ENCODE results near the gene TTC39B.

The TTC39B gene

DNA sequence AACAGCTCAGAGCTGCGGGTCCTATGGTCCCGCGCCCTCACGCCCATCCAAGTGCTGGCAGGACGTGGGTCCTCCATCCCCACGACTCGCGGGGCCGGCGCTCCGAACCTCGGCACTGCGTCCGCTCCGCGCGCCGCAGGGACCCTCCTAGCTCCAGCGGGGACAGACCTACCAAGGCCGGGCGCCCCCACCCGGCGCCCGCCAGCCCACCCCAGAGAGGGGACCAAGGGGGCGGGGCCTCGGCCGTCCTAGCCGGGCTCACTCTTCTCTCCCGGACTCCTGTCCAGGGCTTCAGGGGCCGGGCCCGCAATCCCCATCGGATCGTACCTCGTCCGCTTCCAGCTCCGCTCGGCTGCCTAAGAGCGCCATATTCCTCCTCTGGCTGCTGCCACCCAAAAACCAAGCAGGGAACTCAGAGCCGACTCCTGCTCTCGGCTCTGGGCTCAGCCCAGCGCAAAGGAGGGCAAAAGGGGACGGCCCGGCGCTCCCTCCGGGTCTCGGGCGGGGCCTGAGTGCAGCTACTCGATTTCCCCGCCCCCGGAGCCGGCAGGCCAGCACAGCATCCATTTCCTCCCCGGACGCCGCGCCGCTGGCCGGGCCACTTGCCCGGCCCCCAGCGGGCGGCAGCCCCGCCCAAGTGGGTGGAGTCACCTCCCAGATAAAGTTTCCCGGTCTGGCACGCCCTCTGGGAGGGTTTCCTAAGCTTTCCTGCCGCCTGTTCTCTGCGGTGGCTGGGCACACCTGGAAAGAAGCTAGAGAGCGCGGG is at the start of gene TTC39B:
Gene TTC39B (minus strand): TSS at position 460 of the 766 bp plus-strand sequence. CDS start 91 bp downstream, at position 369.
- Histone ChIP-seq H3K27ac (no peak within 1 kb of the TSS), H3K4me3 (peak within 1 kb of the TSS; percentile 84), H3K36me3 (ENCODE audit: insufficient read depth, low read length) (no peaks in the 10 kb centered on the region), H3K9ac (ENCODE audit: insufficient read length) (peak within 1 kb of the TSS; percentile 65), H3K9me3 (ENCODE audit: low read depth, low read length) (no peaks in the 10 kb centered on the region)
- peak; percentile 44; the same call in 1 of the 2 replicates for TF ChIP-seq POLR2AphosphoS5 (IDR thresholded peaks at IDR 0.05; ENCODE audit: borderline replicate concordance, low read depth, low read length)
- TF ChIP-seq EZH2 (IDR thresholded peaks at IDR 0.05) = no peak
- no peak for DNase-seq (ENCODE audit: low read depth, low spot score)

DNA sequence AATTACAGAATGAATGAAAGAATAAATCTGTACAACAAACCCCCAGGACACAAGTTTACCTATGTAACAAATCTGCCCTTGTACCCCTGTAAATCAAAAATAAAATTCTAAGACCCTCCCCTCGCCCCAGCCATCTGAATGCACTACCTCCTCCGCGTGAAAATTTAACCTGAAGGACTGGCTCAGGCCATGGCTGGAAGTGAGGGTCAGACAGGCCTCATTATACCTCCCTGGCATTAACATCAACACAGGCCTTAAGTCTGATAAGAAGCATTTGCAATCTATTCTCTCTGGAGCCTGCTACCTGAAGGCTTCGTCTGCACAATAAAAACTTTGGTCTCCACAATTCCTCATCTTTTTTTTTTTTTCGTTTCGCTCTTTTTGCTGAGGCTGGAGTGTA is 48.7 kb upstream of the TTC39B start:
- no peak for DNase-seq (ENCODE audit: low read depth, low spot score)
- Histone ChIP-seq H3K27ac (no peak overlapping the region), H3K4me3 (no peak overlapping the region), H3K9ac (ENCODE audit: insufficient read length) (no peak overlapping the region), H3K36me3 (ENCODE audit: insufficient read depth, low read length) (no peaks in the 10 kb centered on the region), H3K9me3 (ENCODE audit: low read depth, low read length) (no peaks in the 10 kb centered on the region)
- TF ChIP-seq POLR2AphosphoS5 (IDR thresholded peaks at IDR 0.05; ENCODE audit: borderline replicate concordance, low read depth, low read length) (no peak), FOXP2 (optimal IDR thresholded peaks at IDR 0.05; ENCODE audit: control extremely low read depth, extremely low read length, insufficient read depth) (no peak), EZH2 (IDR thresholded peaks at IDR 0.05) (no peak)

DNA sequence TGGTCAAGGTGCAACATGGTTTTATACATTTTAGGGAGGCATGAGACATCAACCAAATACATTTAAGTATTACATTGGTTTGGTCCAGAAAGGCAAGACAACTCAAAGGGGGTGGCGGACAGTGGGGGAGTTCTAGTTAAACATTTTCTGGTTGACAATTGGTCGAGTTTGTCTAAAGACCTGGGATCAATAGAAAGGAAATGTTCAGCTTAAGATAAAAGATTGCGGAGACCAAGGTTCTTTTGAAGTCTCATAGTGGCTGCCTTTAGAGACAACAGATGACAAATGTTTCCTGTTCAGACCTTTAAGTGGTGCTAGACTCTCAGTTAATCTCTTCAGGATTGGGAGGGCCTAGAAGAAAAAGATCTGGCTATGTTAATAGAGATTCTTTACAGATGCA is 47.7 kb upstream of the TTC39B start:
- H3K36me3 ChIP-seq (ENCODE audit: insufficient read depth, low read length) = no peaks in the 10 kb centered on the region
- H3K27ac ChIP-seq = no peak overlapping the region
- H3K9ac ChIP-seq (ENCODE audit: insufficient read length) = no peak overlapping the region
- no peaks in the 10 kb centered on the region for H3K9me3 ChIP-seq (ENCODE audit: low read depth, low read length)
- DNase-seq (ENCODE audit: low read depth, low spot score) = peak; percentile 10
- H3K4me3 ChIP-seq = no peak overlapping the region
- TF ChIP-seq POLR2AphosphoS5 (IDR thresholded peaks at IDR 0.05; ENCODE audit: borderline replicate concordance, low read depth, low read length) (no peak), EZH2 (IDR thresholded peaks at IDR 0.05) (no peak), FOXP2 (optimal IDR thresholded peaks at IDR 0.05; ENCODE audit: control extremely low read depth, extremely low read length, insufficient read depth) (no peak)

DNA sequence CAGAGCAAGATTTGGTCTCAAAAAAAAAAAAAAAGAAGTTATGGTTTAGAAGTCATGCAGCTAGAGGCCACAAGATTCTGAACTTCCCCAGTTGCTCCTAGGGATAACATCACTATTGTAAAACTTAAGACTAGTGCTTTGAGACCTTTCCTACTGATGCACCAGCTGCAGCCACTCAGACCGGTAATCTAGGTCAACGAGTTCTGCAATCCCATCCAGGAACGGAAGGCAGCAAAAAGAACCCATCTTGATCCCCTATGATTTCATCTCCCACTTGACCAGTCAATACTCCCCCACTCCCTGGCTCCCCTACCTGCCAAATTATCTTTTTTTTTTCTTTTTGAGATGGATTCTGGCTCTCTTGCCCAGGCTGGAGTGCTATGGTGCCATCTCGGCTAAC is 46.9 kb upstream of the TTC39B start:
- Histone ChIP-seq H3K36me3 (ENCODE audit: insufficient read depth, low read length) (no peaks in the 10 kb centered on the region), H3K27ac (no peak overlapping the region), H3K9me3 (ENCODE audit: low read depth, low read length) (no peaks in the 10 kb centered on the region), H3K4me3 (no peak overlapping the region), H3K9ac (ENCODE audit: insufficient read length) (no peak overlapping the region)
- TF ChIP-seq EZH2 (IDR thresholded peaks at IDR 0.05) (no peak), POLR2AphosphoS5 (IDR thresholded peaks at IDR 0.05; ENCODE audit: borderline replicate concordance, low read depth, low read length) (no peak), FOXP2 (optimal IDR thresholded peaks at IDR 0.05; ENCODE audit: control extremely low read depth, extremely low read length, insufficient read depth) (no peak)
- DNase-seq (ENCODE audit: low read depth, low spot score) = no peak

DNA sequence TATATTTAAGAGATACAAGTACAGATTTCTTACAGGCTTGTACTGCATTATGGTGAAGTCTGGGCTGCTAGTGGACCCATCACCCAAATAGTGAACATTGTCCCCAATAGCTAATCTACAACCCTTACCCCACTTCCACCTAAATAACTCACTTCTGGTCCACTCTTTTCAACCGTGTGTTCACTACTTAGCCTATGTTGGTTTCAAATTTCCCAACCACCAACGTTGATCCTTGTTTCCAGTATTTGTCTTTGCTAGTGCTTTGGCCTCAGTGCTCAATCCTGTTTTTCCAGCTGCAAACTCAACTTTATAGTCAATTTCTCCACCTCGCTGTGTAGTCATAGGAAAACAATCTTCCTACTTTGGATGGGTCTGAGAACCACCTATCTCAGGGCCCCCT is 45.3 kb upstream of the TTC39B start:
- H3K9me3 ChIP-seq (ENCODE audit: low read depth, low read length) = no peaks in the 10 kb centered on the region
- H3K27ac ChIP-seq = no peak overlapping the region
- TF ChIP-seq EZH2 (IDR thresholded peaks at IDR 0.05) = no peak
- no peak for TF ChIP-seq FOXP2 (optimal IDR thresholded peaks at IDR 0.05; ENCODE audit: control extremely low read depth, extremely low read length, insufficient read depth)
- TF ChIP-seq POLR2AphosphoS5 (IDR thresholded peaks at IDR 0.05; ENCODE audit: borderline replicate concordance, low read depth, low read length) = no peak
- no peak overlapping the region for H3K4me3 ChIP-seq
- H3K9ac ChIP-seq (ENCODE audit: insufficient read length) = no peak overlapping the region
- H3K36me3 ChIP-seq (ENCODE audit: insufficient read depth, low read length) = no peaks in the 10 kb centered on the region
- DNase-seq (ENCODE audit: low read depth, low spot score) = no peak

DNA sequence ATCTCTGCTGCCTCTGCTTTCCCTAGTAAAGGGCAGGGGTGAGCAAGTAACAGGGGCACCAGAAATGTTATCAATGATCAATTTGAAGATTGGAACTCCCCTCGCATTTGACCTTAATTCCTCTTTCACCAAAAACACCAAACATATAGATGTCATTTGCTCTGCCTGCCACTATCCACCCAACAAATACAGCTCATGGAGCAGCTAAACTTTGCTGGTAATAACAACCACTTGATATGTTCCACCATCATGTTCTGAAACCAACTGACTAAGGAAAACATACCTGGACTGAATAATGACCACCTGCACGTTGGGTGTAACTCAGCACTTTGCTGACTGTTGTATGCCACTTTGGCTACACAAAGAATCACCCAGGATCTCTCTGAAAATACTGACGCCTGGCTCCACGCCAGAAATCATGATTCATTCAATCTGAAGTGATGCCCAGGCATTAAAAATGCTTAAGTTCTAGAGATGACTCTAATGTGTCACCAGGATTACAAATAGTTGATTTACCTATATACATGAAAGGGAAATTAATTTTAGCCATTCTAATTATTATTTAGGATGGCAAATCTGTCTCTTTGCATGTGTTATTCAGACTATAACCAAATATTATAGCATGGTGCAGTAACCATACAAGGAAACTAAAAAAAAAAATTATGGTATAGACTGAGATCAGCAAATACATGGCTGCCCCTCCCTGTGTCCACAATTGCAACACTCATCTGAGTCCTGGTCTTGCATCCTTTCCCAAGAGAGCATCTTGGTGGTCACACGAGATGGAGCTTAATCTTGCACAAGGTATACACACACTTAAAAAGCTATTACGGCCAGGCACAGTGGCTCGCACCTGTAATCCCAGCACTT is 43.1 kb upstream of the TTC39B start:
- Histone ChIP-seq H3K9me3 (ENCODE audit: low read depth, low read length) (no peaks in the 10 kb centered on the region), H3K9ac (ENCODE audit: insufficient read length) (no peak overlapping the region), H3K36me3 (ENCODE audit: insufficient read depth, low read length) (no peaks in the 10 kb centered on the region), H3K4me3 (no peak overlapping the region), H3K27ac (no peak overlapping the region)
- no peak for DNase-seq (ENCODE audit: low read depth, low spot score)
- TF ChIP-seq EZH2 (IDR thresholded peaks at IDR 0.05) = no peak
- TF ChIP-seq POLR2AphosphoS5 (IDR thresholded peaks at IDR 0.05; ENCODE audit: borderline replicate concordance, low read depth, low read length) = no peak
- no peak for TF ChIP-seq FOXP2 (optimal IDR thresholded peaks at IDR 0.05; ENCODE audit: control extremely low read depth, extremely low read length, insufficient read depth)

DNA sequence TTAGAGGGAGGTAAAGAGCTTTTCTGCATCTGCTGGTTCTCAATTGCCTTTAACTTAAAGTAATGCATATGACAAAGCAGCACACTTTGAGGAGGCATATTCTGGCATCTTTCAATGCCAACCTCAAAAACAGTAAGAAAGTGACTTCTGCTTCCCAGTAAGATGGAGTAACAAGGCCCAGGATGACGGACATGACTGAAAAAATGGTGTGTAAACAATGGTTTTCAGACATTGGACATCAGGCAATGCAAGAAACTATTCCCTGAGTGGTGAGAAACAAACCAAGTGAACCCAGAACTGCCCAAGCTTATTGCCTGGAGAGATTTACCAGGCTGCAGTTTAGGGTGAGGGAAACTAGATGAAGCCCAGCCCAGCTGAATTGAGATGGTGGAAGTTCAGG is 39.8 kb upstream of the TTC39B start:
- H3K36me3 ChIP-seq (ENCODE audit: insufficient read depth, low read length) = no peaks in the 10 kb centered on the region
- no peak overlapping the region for H3K9ac ChIP-seq (ENCODE audit: insufficient read length)
- no peaks in the 10 kb centered on the region for H3K9me3 ChIP-seq (ENCODE audit: low read depth, low read length)
- TF ChIP-seq POLR2AphosphoS5 (IDR thresholded peaks at IDR 0.05; ENCODE audit: borderline replicate concordance, low read depth, low read length) = no peak
- no peak for TF ChIP-seq FOXP2 (optimal IDR thresholded peaks at IDR 0.05; ENCODE audit: control extremely low read depth, extremely low read length, insufficient read depth)
- no peak for TF ChIP-seq EZH2 (IDR thresholded peaks at IDR 0.05)
- H3K4me3 ChIP-seq = no peak overlapping the region
- H3K27ac ChIP-seq = no peak overlapping the region
- DNase-seq (ENCODE audit: low read depth, low spot score) = no peak

DNA sequence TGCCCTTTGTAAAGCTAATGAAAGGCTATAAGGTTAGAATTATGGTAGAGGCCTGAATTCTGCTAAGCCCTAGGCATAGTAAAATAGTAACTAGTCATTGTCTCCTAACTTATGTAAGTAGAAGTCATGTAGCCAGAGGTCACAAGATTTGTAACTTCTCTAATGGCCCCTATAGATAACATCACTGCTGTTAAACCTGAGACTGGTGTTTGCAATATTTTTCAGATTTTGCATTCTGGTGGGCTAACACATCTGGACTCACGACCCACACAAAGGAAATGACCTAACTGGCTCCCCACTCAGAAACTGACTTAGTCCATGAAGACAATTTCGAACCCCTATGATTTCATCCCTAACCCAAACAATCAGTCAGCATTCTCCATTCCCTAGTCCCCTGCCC is 37.2 kb upstream of the TTC39B start:
- DNase-seq (ENCODE audit: low read depth, low spot score) = no peak
- no peaks in the 10 kb centered on the region for H3K9me3 ChIP-seq (ENCODE audit: low read depth, low read length)
- TF ChIP-seq POLR2AphosphoS5 (IDR thresholded peaks at IDR 0.05; ENCODE audit: borderline replicate concordance, low read depth, low read length) (no peak), FOXP2 (optimal IDR thresholded peaks at IDR 0.05; ENCODE audit: control extremely low read depth, extremely low read length, insufficient read depth) (no peak)
- no peak overlapping the region for H3K27ac ChIP-seq
- H3K9ac ChIP-seq (ENCODE audit: insufficient read length) = no peak overlapping the region
- H3K4me3 ChIP-seq = no peak overlapping the region
- no peaks in the 10 kb centered on the region for H3K36me3 ChIP-seq (ENCODE audit: insufficient read depth, low read length)
